Left ventricle myocardium inferior (tissue), 1 donor: Measurements from ENCODE around the gene ECEL1. TPM values are rescaled to one million over a fixed set of nuclear protein-coding genes. Genes with fewer than 3 reads are reported as not detected.

Source experiments
- DNase-seq: peaks from one replicate; pipeline ENCODE4 v3.0.0-alpha.2; 2020
- H3K27ac ChIP-seq: fragments of 200-600 bp; replicated peaks from 2 replicates; pipeline ENCODE4 v1.8.0; 2021
- H3K27me3 ChIP-seq: fragments of 200-600 bp; 2 replicates; pipeline ENCODE4 v1.8.0; 2021; ENCODE audit warnings: low read depth
- H3K36me3 ChIP-seq: fragments of 200-600 bp; 2 replicates; pipeline ENCODE4 v1.8.0; 2021
- H3K4me1 ChIP-seq: fragments of 200-600 bp; 2 replicates; pipeline ENCODE4 v1.8.0; 2021
- H3K4me3 ChIP-seq: fragments of 200-600 bp; 2 replicates; pipeline ENCODE4 v1.8.0; 2021; ENCODE audit warnings: mild to moderate bottlenecking, moderate library complexity
- H3K9me3 ChIP-seq: fragments of 200-600 bp; replicated peaks from 2 replicates; pipeline ENCODE4 v1.8.0; 2021
- intact Hi-C: fragments of 100-400 bp; cut with micrococcal nuclease; formaldehyde crosslinking; loops from one replicate; pipeline ENCODE4 v1.11.0; 2022
- total RNA-seq: library from RNA; stranded (reverse); fragmentation: NEBNext Ultra II Directional; extraction: Animal tissue kit (Norgen Biotek cat#: 25700); gene quantifications from one replicate; pipeline ENCODE4 v1.2.1, GENCODE V29; 2021
- TF ChIP-seq, protein P1 (sequence below): fragments of 200-600 bp; IDR thresholded peaks from 2 replicates; pipeline ENCODE4 v1.8.0; 2021; ENCODE audit warnings: antibody characterized with exemption, mild to moderate bottlenecking, borderline replicate concordance
- donor health status: DM: no; HTN: yes; CAD: no; lungs with severe emphysema.

The ECEL1 gene
- total RNA-seq, 1 donor from 2014 or later, result not detected

DNA sequence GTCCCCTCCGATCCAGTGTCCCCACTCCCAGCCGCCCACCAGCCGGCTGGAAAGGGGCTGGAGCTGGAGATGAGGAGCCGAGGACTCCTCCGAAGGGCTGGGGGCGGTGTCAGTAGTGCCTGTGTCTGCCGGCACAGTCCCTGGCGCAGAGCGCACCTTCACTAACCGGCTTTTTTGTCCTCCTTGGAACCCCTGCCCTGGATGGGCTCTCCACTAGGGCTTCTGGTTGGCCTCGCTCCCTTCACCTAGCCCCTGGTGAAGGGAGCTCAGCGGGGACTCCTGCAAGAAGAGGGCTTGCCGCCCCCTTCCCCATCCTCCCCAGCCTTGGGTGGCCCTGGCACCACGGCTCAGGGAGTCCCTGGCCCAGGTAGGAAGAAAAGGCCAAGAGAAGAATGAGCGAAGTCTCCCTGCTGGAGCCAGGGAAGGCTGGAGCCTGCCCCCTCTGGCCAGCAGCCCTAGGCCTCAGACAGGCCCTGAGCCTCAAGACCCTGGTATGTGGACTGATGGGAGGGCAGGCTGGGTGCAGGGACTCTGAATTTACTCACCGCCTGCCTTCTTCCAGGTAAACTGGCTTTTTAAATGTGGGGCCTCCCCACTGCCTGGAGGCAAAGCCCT, 570 bp upstream of the ECEL1 start:
- no peaks in the 10 kb centered on the region for H3K36me3 ChIP-seq
- no peak overlapping the region for H3K4me3 ChIP-seq
- DNase-seq, result peak; percentile 7
- no peaks in the 10 kb centered on the region for H3K9me3 ChIP-seq
- peaks cover 19% of the 10 kb centered on the region for H3K4me1 ChIP-seq
- TF ChIP-seq, protein P1, sequence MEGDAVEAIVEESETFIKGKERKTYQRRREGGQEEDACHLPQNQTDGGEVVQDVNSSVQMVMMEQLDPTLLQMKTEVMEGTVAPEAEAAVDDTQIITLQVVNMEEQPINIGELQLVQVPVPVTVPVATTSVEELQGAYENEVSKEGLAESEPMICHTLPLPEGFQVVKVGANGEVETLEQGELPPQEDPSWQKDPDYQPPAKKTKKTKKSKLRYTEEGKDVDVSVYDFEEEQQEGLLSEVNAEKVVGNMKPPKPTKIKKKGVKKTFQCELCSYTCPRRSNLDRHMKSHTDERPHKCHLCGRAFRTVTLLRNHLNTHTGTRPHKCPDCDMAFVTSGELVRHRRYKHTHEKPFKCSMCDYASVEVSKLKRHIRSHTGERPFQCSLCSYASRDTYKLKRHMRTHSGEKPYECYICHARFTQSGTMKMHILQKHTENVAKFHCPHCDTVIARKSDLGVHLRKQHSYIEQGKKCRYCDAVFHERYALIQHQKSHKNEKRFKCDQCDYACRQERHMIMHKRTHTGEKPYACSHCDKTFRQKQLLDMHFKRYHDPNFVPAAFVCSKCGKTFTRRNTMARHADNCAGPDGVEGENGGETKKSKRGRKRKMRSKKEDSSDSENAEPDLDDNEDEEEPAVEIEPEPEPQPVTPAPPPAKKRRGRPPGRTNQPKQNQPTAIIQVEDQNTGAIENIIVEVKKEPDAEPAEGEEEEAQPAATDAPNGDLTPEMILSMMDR, result no peak
- H3K27ac ChIP-seq, result no peak overlapping the region
- intact Hi-C loops, result no loop called here
- H3K27me3 ChIP-seq, result peaks cover 84% of the 10 kb centered on the region

DNA sequence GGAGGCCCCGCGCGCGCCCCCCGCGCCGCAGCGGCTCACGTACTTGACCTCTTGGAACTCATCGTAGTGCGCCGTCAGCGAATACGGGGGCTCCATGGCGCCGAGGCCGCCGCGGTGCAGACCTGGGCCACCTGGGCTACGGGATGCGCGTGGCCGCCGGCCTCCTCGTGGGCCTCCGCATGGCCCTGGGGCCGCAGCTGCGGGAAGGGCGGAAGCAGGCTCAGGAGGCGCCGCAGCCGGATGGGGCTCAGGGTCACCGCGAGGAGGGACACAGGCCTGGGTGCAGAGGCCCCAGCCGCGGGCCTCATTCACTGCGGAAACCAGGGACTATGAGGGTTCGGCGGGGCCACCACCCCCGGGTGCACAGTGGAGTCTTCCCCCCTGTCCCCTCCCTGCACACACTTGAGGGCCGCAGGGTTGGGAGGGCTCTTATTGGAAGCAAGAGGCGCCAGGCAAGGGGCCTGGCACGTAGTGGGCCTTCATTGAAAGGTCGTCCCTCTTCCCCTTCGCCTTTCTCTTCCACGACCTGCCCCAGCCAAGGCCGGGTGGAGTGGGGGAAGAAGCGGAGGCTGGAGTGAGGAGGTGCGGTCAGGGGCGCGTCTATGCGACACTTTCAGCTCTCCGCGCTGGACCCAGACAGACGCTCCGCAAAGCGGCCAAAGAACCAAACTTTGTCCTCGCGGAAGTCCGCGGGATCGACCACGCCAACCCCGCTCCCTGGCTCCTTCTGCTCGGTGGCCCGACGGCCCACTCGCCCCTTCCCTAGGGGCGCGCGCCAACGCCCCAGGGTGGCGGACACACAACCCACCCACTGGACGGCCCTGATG, 863 bp downstream of the ECEL1 start:
- H3K36me3 ChIP-seq, result no peaks in the 10 kb centered on the region
- TF ChIP-seq, protein P1, result no peak

DNA sequence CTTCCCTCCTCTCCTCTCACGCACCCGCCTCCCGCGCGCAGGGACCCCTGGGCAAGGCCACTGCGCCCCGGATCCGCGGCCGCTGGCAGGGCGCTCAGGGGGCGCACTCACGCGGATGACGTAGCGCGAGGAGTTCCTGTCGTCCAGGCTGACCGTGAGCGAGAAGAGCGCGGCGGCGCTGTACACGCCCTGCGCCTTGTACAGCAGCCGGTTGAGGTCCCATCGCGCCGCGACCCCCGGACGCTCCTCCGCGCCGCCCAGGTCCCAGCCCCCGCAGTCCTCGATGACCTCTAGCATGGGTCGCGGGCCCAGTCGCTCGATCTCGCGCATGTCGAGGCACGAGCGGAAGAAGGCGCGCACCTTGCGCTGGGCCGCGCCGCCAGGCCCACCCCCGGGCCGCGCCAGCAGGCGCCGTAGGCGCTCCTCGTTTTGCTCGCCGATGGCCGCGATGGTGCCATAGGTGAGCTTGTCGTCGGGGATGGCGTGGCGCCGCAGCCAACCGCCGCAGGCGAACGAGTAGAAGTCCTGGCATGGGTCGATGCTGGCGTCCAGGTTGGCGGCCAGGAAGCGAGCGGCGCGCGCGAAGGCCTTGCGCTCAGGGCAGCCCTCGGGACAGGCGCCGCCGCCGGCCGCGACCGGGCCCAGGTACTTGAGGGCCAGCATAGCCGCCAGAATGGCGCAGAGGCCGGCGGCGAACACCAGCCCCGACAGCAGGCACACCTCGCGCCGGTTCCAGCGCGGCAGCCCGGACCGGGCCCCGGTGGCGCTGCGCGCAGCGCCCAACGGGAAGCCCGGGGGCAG, 1.7 kb downstream of the ECEL1 start:
- intact Hi-C loops, result no loop called here
- H3K36me3 ChIP-seq, result no peaks in the 10 kb centered on the region
- peaks cover 19% of the 10 kb centered on the region for H3K4me1 ChIP-seq
- peak; percentile 7 for DNase-seq
- no peak overlapping the region for H3K27ac ChIP-seq
- H3K4me3 ChIP-seq, result peak overlapping the region; percentile 25
- peaks cover 100% of the 10 kb centered on the region for H3K27me3 ChIP-seq
- no peaks in the 10 kb centered on the region for H3K9me3 ChIP-seq
- TF ChIP-seq, protein P1, result no peak

More for the DNA sequence above, 863 bp downstream of the ECEL1 start:
- intact Hi-C loops, result no loop called here
- Histone ChIP-seq H3K9me3 (no peaks in the 10 kb centered on the region), H3K4me3 (peak overlapping the region; percentile 43), H3K27me3 (peaks cover 98% of the 10 kb centered on the region), H3K27ac (no peak overlapping the region), H3K4me1 (peaks cover 19% of the 10 kb centered on the region)
- DNase-seq, result peak; percentile 9

DNA sequence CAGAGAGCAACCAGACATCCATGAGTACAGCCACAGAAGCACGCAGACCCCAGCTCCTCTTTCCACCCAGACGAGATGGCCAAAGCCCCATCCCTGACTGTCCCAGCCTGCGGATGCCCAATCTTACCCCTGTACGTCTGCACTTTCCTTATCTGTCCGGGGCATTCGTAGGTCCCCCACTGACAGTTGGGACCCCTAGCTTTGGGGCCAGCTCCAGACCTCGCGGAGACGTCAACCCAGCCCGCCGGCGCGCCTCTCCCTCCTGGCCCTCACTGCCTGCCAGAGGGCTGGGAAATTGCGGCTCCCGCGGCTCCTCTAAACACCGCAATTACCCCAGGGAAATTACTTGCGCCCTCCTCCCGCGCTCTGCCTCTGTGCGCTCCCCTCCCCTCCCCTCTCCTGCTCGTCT, 2.3 kb downstream of the ECEL1 start:
- peak overlapping the region; percentile 25 for H3K4me3 ChIP-seq
- no peak for DNase-seq
- H3K36me3 ChIP-seq, result no peaks in the 10 kb centered on the region
- intact Hi-C loops, result no loop called here
- H3K4me1 ChIP-seq, result peaks cover 19% of the 10 kb centered on the region
- TF ChIP-seq, protein P1, result no peak
- peaks cover 100% of the 10 kb centered on the region for H3K27me3 ChIP-seq
- H3K9me3 ChIP-seq, result no peaks in the 10 kb centered on the region
- no peak overlapping the region for H3K27ac ChIP-seq

DNA sequence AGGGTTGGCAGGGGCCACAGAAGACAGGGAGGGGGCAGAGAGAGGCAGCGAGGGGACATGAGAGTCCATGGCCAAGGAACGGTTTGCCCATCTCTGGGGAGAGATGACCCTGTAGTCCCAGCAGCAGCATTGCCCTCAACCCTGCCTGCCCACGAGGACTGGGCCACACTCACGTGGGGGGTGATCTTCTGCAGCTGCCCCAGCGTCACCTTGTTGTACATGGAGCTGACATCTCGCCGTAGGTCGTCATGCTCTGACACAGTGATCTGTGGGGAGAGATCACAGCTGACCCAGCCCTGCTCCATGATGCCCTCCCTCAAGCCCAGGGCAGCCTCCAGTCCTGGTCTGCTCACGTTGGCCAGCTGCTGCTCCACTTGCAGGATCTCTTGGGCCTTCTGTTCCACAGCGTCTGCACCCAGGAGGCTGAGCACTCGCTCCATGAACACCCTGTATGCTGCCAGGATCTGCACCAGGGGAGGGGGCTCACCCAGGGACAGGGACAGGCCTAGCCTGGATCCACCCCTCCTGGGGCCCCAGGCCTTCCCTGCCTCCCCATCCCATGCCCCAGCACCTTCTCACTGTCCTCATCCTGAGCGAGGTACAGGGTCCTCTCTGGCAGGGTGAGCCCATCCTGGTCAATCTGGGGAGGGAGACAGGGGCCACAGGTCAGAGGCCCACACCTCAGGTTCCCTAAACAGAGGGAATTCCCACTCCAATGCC, 2.8 kb downstream of the ECEL1 start:
- Histone ChIP-seq H3K27ac (no peak overlapping the region), H3K36me3 (no peaks in the 10 kb centered on the region), H3K4me3 (no peak overlapping the region), H3K27me3 (peaks cover 100% of the 10 kb centered on the region), H3K4me1 (peaks cover 19% of the 10 kb centered on the region), H3K9me3 (no peaks in the 10 kb centered on the region)
- intact Hi-C loops, result no loop called here
- TF ChIP-seq, protein P1, result no peak
- peak; percentile 4 for DNase-seq
